CD14-positive monocyte (primary cell): ENCODE results near the gene CASP12. TPM values are rescaled to one million over a fixed set of nuclear protein-coding genes. Genes with fewer than 3 reads are reported as not detected.

Source experiments
- DNase-seq, 3 donors: peaks; one replicate each; pipeline ENCODE4 v3.0.0-alpha.2; 2011 to 2022
- H2AFZ ChIP-seq: 2 replicates; pipeline ENCODE4 v1.6.0; 2012; ENCODE audit warnings: mild to moderate bottlenecking, low read depth, low read length, inconsistent platforms; ENCODE audit not compliant: insufficient read depth, poor library complexity, severe bottlenecking
- H3K27ac ChIP-seq, 2 donors: 1 replicate in 1 of 2; 2 replicates in 1 of 2; pipeline ENCODE4 v1.5.1; 2012 to 2013; ENCODE audit warnings: low read length in 2 of 2, control low read depth in 1 of 2, inconsistent platforms in 1 of 2, low read depth in 1 of 2, mild to moderate bottlenecking in 1 of 2
- H3K27me3 ChIP-seq, 2 donors: one replicate each; pipeline versions ENCODE4 v1.6.0 to v1.6.1; 2011 to 2013; ENCODE audit warnings: low read length in 2 of 2; ENCODE audit not compliant: control insufficient read depth in 2 of 2, insufficient read depth in 2 of 2
- H3K36me3 ChIP-seq, 2 donors: replicated peaks in 1 of 2; 1 replicate in 1 of 2; 2 replicates in 1 of 2; pipeline versions ENCODE4 v1.5.1 to v1.6.1; 2012 to 2013; ENCODE audit warnings: low read length in 2 of 2, control low read depth in 1 of 2, inconsistent platforms in 1 of 2, mild to moderate bottlenecking in 1 of 2; ENCODE audit not compliant: insufficient read depth in 2 of 2, control insufficient read depth in 1 of 2
- H3K4me1 ChIP-seq, 2 donors: 1 replicate in 1 of 2; 2 replicates in 1 of 2; pipeline versions ENCODE4 v1.5.1 to v1.6.1; 2012 to 2013; ENCODE audit warnings: low read length in 2 of 2, control low read depth in 1 of 2, inconsistent platforms in 1 of 2, mild to moderate bottlenecking in 1 of 2, moderate library complexity in 1 of 2; ENCODE audit not compliant: insufficient read depth in 2 of 2, control insufficient read depth in 1 of 2
- H3K4me2 ChIP-seq: replicated peaks from 2 replicates; pipeline ENCODE3; 2012; ENCODE audit warnings: low read length, moderate library complexity, mild to moderate bottlenecking; ENCODE audit not compliant: poor library complexity, severe bottlenecking; ENCODE audit errors: extremely low read depth
- H3K4me3 ChIP-seq, 3 experiments: fragments of 200-600 bp in 1 of 3; sonication (generic) in 1 of 3; replicated peaks in 1 of 3; 1 replicate in 2 of 3; 2 replicates in 1 of 3; pipeline ENCODE4 v1.5.1; 2011 to 2013; ENCODE audit warnings: low read length in 3 of 3, mild to moderate bottlenecking in 3 of 3, control low read depth in 2 of 3, low read depth in 2 of 3, inconsistent platforms in 1 of 3, moderate library complexity in 1 of 3
- H3K79me2 ChIP-seq: 2 replicates; pipeline ENCODE4 v1.6.0; 2012; ENCODE audit warnings: mild to moderate bottlenecking, control low read depth, inconsistent platforms, low read length, moderate library complexity; ENCODE audit not compliant: insufficient read depth
- H3K9ac ChIP-seq: 2 replicates; pipeline ENCODE4 v1.6.0; 2017; ENCODE audit warnings: low read length, mild to moderate bottlenecking; ENCODE audit not compliant: insufficient read depth, poor library complexity, severe bottlenecking
- H3K9me3 ChIP-seq, 2 donors: replicated peaks in 1 of 2; 1 replicate in 1 of 2; 2 replicates in 1 of 2; pipeline versions ENCODE4 v1.5.1 to v1.6.1; 2012 to 2013; ENCODE audit warnings: low read length in 2 of 2, control low read depth in 1 of 2; ENCODE audit not compliant: control insufficient read depth in 1 of 2, insufficient read depth in 1 of 2
- H4K20me1 ChIP-seq: 2 replicates; pipeline ENCODE4 v1.6.0; 2012; ENCODE audit warnings: mild to moderate bottlenecking, low read length, control low read depth, moderate library complexity; ENCODE audit not compliant: insufficient read depth
- H3K27ac Mint-ChIP-seq, 7 donors: one replicate each; pipeline ENCODE4 v1.8.0; 2020; ENCODE audit warnings: mild to moderate bottlenecking in 7 of 7, mixed read lengths in 7 of 7, moderate library complexity in 6 of 7, inconsistent platforms in 2 of 7
- H3K27me3 Mint-ChIP-seq, 3 donors: one replicate each; pipeline ENCODE4 v1.8.0; 2021 to 2022; ENCODE audit warnings: low read depth in 3 of 3, mild to moderate bottlenecking in 3 of 3, mixed read lengths in 3 of 3, moderate library complexity in 3 of 3, inconsistent platforms in 1 of 3
- H3K36me3 Mint-ChIP-seq, 2 donors: one replicate each; pipeline ENCODE4 v1.8.0; 2020; ENCODE audit warnings: mixed read lengths in 2 of 2, inconsistent platforms in 1 of 2, mild to moderate bottlenecking in 1 of 2
- H3K4me1 Mint-ChIP-seq: one replicate; pipeline ENCODE4 v1.8.0; 2020; ENCODE audit warnings: mild to moderate bottlenecking, mixed read lengths
- H3K4me3 Mint-ChIP-seq, 2 donors: one replicate each; pipeline ENCODE4 v1.8.0; 2020; ENCODE audit warnings: mild to moderate bottlenecking in 2 of 2, mixed read lengths in 2 of 2, moderate library complexity in 1 of 2
- H3K9me3 Mint-ChIP-seq, 7 donors: one replicate each; pipeline ENCODE4 v1.8.0; 2020 to 2022; ENCODE audit warnings: mixed read lengths in 7 of 7, mild to moderate bottlenecking in 6 of 7, moderate library complexity in 6 of 7, inconsistent platforms in 2 of 7
- CTCF ChIP-seq: fragments of 200-600 bp; IDR thresholded peaks from one replicate; pipeline ENCODE4 v1.8.0; 2022; ENCODE audit warnings: antibody characterized with exemption, mild to moderate bottlenecking
- WGBS: methylation state at CpG from one replicate; pipeline ENCODE4 v1.1.5; 2013; ENCODE audit warnings: missing lambda C conversion rate; ENCODE audit not compliant: insufficient coverage; 5-methylcytosine and 5-hydroxymethylcytosine counted together
- intact Hi-C, 2 donors: fragments of 100-400 bp; cut with micrococcal nuclease; formaldehyde crosslinking; loops; one replicate each; pipeline versions ENCODE4 v1.15.0 to v1.15.1; 2023
- polyA minus RNA-seq: library from RNA; depleted of rRNA, polyadenylated mRNA; stranded (reverse); fragments of >200 nt; gene quantifications from 2 replicates; pipeline ENCODE4 v1.2.3, GENCODE V29; 2012
- polyA plus RNA-seq, 3 donors: library from polyadenylated mRNA; depleted of rRNA in 1 of 3; unstranded in 2 of 3; stranded (reverse) in 1 of 3; fragments of 300-500 nt in 2 of 3; fragments of >200 nt in 1 of 3; fragmentation: Illumina TruSeq in 2 of 3; gene quantifications; 1 replicate in 2 of 3; 2 replicates in 1 of 3; pipeline ENCODE4 v1.2.3, GENCODE V29; 2012 to 2021
- total RNA-seq, 12 experiments: library from RNA in 1 of 12; stranded (reverse) in 1 of 12; fragments of 120-200 nt in 1 of 12; gene quantifications; one replicate each; pipeline ENCODE4 v1.2.4 and lab custom pipeline; 2013 to 2026; ENCODE audit warnings: mixed read lengths in 6 of 12, inconsistent platforms in 1 of 12

CASP12 gene
- not detected for total RNA-seq (2013)
- polyA plus RNA-seq (not detected), polyA minus RNA-seq (not detected in 2 replicates), total RNA-seq (lab: John Stamatoyannopoulos, UW) (0 to 1.4 (median 0) reads per million in 11 experiments)

DNA sequence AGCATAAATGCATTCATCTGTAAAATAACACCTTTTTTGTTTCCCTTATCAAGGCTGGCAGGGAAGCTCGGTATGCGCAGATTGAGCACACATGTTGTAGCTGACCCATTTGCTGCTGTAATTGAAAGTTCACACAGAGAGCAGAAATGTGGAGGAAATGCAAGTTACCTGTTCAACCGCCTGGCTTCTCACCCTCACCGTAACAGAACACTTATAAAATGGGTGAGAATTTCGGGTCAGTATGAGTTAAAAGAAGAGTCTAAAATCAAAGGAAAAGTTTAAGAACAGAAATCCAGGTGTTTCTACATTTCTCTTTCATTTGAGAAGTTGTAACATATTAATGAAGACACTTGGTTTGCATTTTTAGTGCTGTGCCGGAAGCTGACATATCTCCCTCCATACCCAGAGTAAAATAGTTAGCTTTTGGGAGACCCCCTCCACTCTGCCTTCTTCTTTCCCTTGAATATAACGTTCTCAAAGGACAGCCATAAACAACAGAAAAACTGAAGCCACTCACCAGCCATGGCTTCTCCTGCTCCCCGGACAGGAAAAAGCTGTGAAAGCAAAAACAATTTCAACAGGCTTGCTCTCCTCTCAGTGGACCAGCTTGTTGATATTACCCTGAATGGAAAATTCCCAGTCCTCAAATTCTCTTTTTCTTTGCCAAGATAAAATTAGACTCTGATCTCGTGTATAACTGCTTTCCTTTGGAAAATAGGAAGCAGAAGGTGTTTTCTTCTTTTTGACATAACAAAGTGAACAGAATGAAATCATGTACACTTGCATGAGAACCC is at the start of gene CASP12:
TSS of gene CASP12 (minus strand) at position 570 of the 794 bp plus-strand sequence.
- H3K9ac ChIP-seq = no peak within 1 kb of the TSS
- Mint-ChIP-seq H3K4me3 (no peak within 1 kb of the TSS), H3K9me3 (peaks cover 0 to 4% (median 2%) of the 10 kb centered on the region in 7 donors), H3K27me3 (peaks cover 0 to 3% (median 0%) of the 10 kb centered on the region in 3 donors), H3K27ac (peak within 1 kb of the TSS in 1 of 7 donors; percentile 18), H3K36me3 (no peaks in the 10 kb centered on the region), H3K4me1 (peaks cover 8% of the 10 kb centered on the region)
- no peak within 1 kb of the TSS for H3K27ac ChIP-seq
- H2AFZ ChIP-seq = peak within 1 kb of the TSS; percentile 0
- H3K36me3 ChIP-seq = no peaks in the 10 kb centered on the region
- DNase-seq = no peak
- H4K20me1 ChIP-seq = no peaks in the 10 kb centered on the region
- TF ChIP-seq CTCF = no peak
- 31% methylated on average over 2 of the region's 9 CpGs for WGBS
- H3K4me2 ChIP-seq = no peak within 1 kb of the TSS
- H3K4me1 ChIP-seq = no peaks in the 10 kb centered on the region
- H3K4me3 ChIP-seq = no peak within 1 kb of the TSS
- H3K9me3 ChIP-seq = no peaks in the 10 kb centered on the region
- H3K79me2 ChIP-seq = no peaks in the 10 kb centered on the region
- intact Hi-C loops = no loop called here
- no peaks in the 10 kb centered on the region for H3K27me3 ChIP-seq

DNA sequence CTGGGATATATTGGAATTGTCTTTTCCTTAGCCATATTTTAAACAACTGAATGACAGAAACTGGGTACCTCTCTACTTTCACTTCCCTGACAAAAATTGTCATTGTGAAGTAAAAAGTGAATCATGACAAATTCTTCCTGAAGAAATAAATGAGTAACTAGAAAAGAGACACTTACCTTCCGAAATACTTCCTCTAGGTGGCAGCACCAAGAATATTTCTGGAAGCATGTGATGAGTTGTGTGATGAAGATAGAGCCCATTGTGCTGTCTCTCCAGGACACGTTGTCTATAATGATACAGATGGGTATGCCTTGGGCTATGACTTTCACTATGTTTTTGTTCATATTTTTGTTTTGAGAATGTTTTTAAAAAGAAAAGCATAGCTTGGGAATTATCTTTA is 48.6 kb upstream of the CASP12 start:
- no peak overlapping the region for H3K4me3 Mint-ChIP-seq
- peak overlapping the region in 2 of 7 donors; percentile 63 to 72 for H3K27ac Mint-ChIP-seq
- H3K9me3 Mint-ChIP-seq = peaks cover 0 to 2% (median 0%) of the 10 kb centered on the region in 7 donors

More for the DNA sequence above, 48.6 kb upstream of the CASP12 start:
- H3K79me2 ChIP-seq = no peaks in the 10 kb centered on the region
- no peaks in the 10 kb centered on the region for H3K9me3 ChIP-seq
- intact Hi-C loops = no loop called here
- H3K4me1 Mint-ChIP-seq = peaks cover 12% of the 10 kb centered on the region
- peaks cover 82 to 100% of the 10 kb centered on the region in 2 donors for H3K36me3 ChIP-seq
- no peaks in the 10 kb centered on the region for H3K27me3 Mint-ChIP-seq
- peaks cover 5% of the 10 kb centered on the region for H4K20me1 ChIP-seq
- DNase-seq = peak; percentile 55 to 79 (median 70)
- H2AFZ ChIP-seq = no peak overlapping the region
- no peak overlapping the region for H3K27ac ChIP-seq
- peak; percentile 78 for TF ChIP-seq CTCF
- H3K4me1 ChIP-seq = peaks cover 6 to 7% of the 10 kb centered on the region in 2 donors
- no peak overlapping the region for H3K9ac ChIP-seq
- H3K27me3 ChIP-seq = no peaks in the 10 kb centered on the region
- whole genome bisulfite sequencing = no CpG with 5 or more reads among the region's 2 CpGs
- no peak overlapping the region for H3K4me3 ChIP-seq
- H3K4me2 ChIP-seq = no peak overlapping the region
- peaks cover 92 to 95% of the 10 kb centered on the region in 2 donors for H3K36me3 Mint-ChIP-seq
